Bronchial epithelial cell (primary cell): ENCODE measurements around the gene VSTM2B. TPM values are rescaled to one million over a fixed set of nuclear protein-coding genes. Genes with fewer than 3 reads are reported as not detected.

Source experiments
- DNase-seq: peaks from one replicate; pipeline ENCODE4 v3.0.0-alpha.2; 2010; ENCODE audit warnings: low read depth
- FAIRE-seq: peaks from 2 replicates; lab custom pipeline; 2011; peaks lifted over from hg19 to GRCh38; lab: Jason Lieb, UNC
- H3K27me3 ChIP-seq: 2 replicates; pipeline ENCODE4 v1.5.1; 2011; ENCODE audit warnings: low read length; ENCODE audit not compliant: control insufficient read depth, insufficient read depth
- H3K36me3 ChIP-seq: 2 replicates; pipeline ENCODE4 v1.5.1; 2011; ENCODE audit warnings: low read length; ENCODE audit not compliant: control insufficient read depth, insufficient read depth
- H3K4me3 ChIP-seq: 2 replicates; pipeline ENCODE4 v1.5.1; 2011; ENCODE audit warnings: mild to moderate bottlenecking, low read depth, low read length, control low read depth
- total RNA-seq: library from RNA; depleted of rRNA; stranded (reverse); fragments of >200 nt; gene quantifications from 2 replicates; pipeline ENCODE4 v1.2.1, GENCODE V29; 2014
- TF ChIP-seq, protein P1 (sequence below): IDR thresholded peaks from 2 replicates; pipeline ENCODE4 v1.5.1; 2011; ENCODE audit warnings: mild to moderate bottlenecking, moderate library complexity, low read length, control low read depth, inconsistent platforms; ENCODE audit not compliant: insufficient read depth, severe bottlenecking

VSTM2B gene
- total RNA-seq, 1 donor from 2014 or later, result not detected

DNA sequence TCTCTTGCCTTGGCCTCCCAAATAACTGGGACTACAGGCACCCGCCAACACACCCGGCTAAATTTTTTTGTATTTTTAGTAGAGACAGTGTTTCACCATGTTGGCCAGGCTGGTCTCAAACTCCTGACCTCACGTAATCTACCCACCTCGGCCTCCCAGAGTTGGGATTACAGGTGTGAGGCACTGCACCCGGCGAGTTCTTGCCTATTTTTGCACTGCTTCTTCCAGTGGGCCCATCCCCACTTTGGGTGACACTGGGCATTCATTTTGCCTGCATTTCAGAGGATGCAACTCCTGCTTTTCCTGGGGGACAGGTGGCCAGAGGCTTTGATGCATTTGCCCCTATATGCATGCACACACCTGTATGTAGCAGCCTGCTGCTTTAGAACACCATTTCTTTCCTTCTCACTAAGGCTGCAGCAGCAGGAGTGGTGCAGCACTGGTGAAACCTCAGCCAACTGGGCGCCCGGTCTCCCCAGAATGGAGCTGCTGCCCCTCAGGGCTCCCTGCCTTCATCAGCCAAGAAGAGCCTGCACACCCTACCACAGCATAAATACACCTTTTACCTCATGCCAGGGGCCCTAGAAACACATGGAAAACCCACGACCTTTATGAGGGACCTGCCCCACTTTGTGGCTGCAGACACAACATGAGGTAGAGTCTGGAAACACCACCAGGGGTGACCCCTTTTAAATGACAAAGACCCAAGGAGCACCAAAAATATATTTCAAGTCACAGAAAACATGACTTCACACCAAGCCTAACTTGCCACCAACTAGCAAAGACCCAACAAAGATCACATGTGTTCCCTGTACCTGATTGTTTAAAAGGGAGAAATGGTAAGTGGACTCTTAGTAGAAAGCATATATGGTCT, 43.5 kb downstream of the VSTM2B start:
- H3K4me3 ChIP-seq, result no peak overlapping the region
- FAIRE-seq (no peak), DNase-seq (no peak)
- no peaks in the 10 kb centered on the region for H3K27me3 ChIP-seq
- no peaks in the 10 kb centered on the region for H3K36me3 ChIP-seq
- TF ChIP-seq, protein P1, sequence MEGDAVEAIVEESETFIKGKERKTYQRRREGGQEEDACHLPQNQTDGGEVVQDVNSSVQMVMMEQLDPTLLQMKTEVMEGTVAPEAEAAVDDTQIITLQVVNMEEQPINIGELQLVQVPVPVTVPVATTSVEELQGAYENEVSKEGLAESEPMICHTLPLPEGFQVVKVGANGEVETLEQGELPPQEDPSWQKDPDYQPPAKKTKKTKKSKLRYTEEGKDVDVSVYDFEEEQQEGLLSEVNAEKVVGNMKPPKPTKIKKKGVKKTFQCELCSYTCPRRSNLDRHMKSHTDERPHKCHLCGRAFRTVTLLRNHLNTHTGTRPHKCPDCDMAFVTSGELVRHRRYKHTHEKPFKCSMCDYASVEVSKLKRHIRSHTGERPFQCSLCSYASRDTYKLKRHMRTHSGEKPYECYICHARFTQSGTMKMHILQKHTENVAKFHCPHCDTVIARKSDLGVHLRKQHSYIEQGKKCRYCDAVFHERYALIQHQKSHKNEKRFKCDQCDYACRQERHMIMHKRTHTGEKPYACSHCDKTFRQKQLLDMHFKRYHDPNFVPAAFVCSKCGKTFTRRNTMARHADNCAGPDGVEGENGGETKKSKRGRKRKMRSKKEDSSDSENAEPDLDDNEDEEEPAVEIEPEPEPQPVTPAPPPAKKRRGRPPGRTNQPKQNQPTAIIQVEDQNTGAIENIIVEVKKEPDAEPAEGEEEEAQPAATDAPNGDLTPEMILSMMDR, result no peak

- Histone ChIP-seq H3K36me3 (no peaks in the 10 kb centered on the region), H3K27me3 (no peaks in the 10 kb centered on the region), H3K4me3 (no peak overlapping the region)
- FAIRE-seq (no peak), DNase-seq (no peak)
- TF ChIP-seq, protein P1, result no peak
Observed at GRCh38 chr19:29571181-29571580, 45.4 kb downstream of the VSTM2B start.

DNA sequence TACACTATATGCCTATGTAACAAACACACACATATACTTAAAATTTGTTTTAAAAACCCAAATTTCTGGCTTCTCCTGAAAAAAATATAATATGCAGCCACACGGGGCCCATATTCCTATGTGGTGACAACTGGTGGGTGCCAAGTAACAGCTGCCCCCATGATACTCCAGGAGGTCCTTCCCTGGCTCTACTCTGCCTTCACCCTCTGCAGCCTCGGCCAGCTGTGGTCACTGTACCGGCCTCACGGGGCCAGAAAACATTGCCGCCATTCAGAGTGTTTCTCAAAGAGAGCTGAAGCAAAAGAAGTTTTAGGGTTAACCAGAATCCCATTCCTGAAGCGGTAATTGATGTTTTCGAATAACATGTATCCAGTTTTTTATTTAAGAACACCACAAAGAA, 47.7 kb downstream of the VSTM2B start:
- no peak for FAIRE-seq
- Histone ChIP-seq H3K4me3 (no peak overlapping the region), H3K36me3 (no peaks in the 10 kb centered on the region), H3K27me3 (no peaks in the 10 kb centered on the region)
- DNase-seq, result no peak
- TF ChIP-seq, protein P1, result no peak

DNA sequence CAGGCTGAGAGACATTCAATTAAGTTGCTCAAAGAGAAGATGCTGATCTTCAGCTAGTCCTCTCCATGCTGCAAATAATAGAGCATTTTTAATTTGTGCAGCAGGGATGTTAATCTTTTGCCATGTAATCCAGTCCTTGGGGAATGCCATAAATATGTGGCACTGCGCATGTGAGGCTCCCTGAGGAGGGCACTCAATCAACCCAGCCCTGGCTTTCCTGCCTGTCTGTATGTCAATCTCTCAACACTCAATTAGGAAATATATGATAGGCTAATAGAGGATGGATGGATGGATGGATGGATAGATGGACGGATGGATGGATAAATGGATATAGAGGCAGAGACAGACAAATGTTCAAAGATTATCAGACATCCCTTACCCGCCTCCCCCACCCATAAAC, 48.7 kb downstream of the VSTM2B start:
- H3K4me3 ChIP-seq, result no peak overlapping the region
- FAIRE-seq, result no peak
- no peaks in the 10 kb centered on the region for H3K36me3 ChIP-seq
- no peaks in the 10 kb centered on the region for H3K27me3 ChIP-seq
- TF ChIP-seq, protein P1, result no peak
- no peak for DNase-seq

DNA sequence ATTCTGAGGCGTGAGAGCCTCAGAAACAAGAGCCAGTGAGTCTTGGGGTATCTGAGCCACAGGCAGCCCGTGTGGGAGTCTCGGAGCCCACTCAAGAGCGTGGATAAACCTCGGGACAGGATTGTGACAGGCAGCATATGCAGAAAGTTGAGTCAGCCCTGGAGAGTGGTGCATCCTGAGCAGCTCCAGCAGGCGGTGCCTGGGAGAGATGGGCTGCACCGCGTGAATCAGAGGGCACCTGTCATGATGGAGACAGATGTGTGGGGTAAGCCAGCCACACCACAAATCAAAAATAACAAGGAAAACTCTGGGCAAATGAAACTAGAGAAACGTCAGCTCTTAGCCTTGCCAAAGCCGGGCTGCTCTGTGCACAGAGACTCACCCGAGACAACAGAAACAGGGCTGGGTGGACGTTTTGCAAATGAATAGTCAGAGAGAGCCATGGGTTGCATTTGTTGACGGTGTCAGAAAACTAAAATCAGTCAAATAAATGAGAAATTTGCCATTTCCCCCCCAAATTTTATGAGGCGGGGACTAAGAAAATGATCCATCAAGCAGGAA, 50.3 kb downstream of the VSTM2B start:
- TF ChIP-seq, protein P1, result no peak
- H3K27me3 ChIP-seq, result no peaks in the 10 kb centered on the region
- no peak overlapping the region for H3K4me3 ChIP-seq
- FAIRE-seq (no peak), DNase-seq (no peak)
- no peaks in the 10 kb centered on the region for H3K36me3 ChIP-seq
